PC-9 (cell line): ENCODE measurements around the gene UBAC1.

ENCODE experiments used
- CTCF ChIP-seq: fragments of 200-600 bp; sonication (generic); conservative IDR thresholded peaks from 2 replicates; pipeline ENCODE4 v1.6.1; 2017; ENCODE audit warnings: mixed run types, antibody characterized with exemption, mild to moderate bottlenecking, moderate library complexity
- EZH2 ChIP-seq: fragments of 200-600 bp; sonication (generic); IDR thresholded peaks from 2 replicates; pipeline ENCODE4 v1.8.0; 2017; ENCODE audit warnings: antibody characterized with exemption, low read depth

GRCh38 chr9:135901826-135902225, 59.3 kb downstream of the UBAC1 start:
- TF ChIP-seq CTCF (no peak), EZH2 (no peak)
